Activated CD4-positive, alpha-beta T cell treated with anti-CD3 and anti-CD28 coated beads, Interleukin-2, amount 50 U/mL, for 16 hours (primary cell): ENCODE measurements around the gene CATSPERE.
"Not testable (repeated sequence)": the region's sequence is repeated elsewhere in the genome, so short reads cannot be mapped to it uniquely, and the experiment has no call there.

Experiments used
- DNase-seq: peaks from one replicate; pipeline ENCODE4 v3.0.0-alpha.2; 2020

Gene CATSPERE

DNA sequence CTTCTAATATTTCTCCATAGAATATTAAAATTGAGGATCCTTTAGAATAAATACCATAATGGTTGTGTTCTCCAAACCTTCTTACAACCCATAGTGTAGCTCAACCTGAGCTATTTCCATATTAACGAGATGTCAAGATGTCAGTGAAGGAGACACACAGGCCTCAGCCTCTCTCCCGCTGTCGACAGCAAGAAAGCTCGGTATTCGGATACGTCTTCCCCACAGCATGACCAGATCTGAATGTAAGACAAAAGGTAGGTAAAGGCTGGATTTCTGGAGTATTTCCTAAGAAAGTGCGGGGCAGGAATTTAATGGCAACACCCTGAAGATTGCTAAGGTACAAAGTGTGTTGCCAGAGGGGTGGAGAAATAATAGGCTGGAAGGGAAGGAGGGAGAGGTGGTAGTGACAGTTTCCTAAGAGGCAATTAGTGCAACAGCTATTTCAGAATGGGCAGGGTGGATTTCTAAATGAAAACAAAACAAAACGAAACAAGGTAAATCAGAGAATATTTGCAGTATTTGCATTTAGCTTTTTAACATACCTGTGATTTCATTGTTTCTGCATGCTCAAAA is 11.1 kb upstream of the CATSPERE start:
- no peak for DNase-seq

DNA sequence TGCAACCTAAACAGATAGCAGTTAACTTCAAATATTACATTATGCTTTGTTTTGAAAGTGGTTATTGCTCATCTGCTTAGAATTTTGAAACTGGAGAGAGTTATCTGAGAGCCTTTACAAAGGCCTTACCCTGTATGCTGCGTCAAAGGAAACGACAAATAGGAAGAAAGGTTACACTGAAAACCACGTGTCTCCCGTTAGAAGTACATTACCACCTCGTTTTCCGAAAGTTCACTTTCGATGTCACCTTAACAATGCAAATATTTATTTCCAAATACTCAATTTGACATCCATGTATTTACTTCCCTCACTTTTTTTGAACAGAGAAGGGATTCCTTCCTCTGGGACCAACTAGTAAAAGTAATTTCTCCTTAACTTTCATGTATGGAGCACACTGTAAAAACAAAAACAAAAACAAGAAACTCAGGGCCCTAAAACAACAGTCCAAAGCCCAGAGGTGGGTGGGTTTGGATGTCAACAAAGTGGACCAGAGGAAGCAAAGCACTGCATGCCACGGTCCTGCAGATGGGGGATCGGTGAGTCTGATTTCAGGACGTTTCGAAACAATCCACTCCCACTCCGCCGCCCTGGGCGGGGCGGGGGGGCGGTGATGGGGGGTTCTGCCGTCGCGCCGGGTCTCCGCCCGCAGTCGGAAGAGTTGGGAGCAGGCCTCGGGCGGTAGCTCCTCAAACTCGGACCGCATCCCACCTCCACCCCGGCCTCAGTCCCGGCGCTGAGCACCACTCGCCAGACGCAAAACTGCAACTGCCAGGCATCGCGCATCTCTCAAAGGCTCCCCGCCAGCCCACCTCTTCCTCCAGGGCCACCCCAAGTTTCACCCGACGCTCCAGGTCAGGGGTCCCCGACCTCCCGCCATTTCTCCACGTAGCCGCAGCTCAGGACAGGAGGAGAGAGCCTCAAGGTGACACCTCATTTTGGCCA is 10.2 kb upstream of the CATSPERE start:
- DNase-seq = peak; percentile 58

DNA sequence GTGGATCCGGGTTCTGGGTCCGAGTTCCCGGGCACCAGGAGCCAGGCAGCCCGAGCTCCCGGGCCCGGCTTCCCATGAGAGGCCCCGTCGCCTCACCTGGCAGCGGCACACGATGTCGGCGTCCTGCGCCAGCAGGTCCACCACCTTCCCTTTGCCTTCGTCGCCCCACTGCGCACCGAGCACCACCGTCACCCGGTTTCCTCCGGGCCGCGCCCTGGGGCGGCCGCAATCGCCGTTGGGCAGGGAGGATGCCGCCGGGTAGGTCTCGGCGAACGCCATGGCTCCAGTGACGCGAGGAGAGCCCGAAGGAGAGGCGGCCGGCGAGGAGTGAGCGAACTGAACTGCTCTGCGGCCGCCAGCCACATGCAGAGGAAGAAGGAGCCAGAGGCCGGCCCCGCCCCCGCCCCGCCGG is 9.5 kb upstream of the CATSPERE start, which contains the start of gene ADSS2:
TSS of gene ADSS2 (minus strand) at position 371 of the 412 bp plus-strand sequence. CDS start at position 279, 92 bp downstream.
- no peak for DNase-seq

DNA sequence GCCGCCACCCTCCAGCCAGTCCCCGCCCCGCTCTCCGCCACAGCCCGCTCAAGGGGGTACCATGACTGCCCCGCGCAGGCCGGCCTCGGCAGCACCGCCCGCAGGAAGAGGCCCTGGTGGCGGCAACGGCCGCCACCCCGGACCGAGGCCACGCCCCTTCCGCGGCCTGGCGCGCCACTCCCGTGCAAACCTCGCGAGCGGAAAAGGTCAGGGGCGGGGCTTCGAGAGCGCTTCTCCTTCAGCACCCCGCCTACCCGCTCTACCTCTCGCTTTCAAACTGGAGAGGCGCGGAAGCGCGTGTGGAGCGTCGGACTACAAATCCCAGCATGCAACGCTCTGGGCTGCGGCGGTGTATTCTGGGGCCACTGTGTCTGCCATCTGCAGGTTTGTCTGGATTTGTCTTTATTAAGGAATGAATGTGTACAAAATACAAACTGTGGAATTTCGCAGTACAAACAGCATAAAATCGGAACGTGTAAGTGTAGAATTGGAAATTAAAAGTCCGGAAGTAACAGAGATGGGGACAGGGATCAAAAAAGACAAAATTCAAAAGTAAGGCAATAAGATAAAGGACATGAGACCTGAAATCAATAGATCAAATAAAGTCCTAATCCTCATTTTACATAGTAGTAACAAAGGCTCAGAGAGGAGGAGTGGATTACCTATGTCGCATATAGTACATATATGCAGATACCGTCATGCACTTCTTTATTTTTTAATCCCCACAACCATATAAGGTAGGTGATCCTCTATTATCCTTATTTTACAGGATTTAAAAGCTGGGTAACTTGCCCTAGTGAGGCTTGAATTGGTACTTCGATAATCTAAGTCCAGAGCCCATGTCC is 8.9 kb upstream of the CATSPERE start:
- peak; percentile 99 for DNase-seq

DNA sequence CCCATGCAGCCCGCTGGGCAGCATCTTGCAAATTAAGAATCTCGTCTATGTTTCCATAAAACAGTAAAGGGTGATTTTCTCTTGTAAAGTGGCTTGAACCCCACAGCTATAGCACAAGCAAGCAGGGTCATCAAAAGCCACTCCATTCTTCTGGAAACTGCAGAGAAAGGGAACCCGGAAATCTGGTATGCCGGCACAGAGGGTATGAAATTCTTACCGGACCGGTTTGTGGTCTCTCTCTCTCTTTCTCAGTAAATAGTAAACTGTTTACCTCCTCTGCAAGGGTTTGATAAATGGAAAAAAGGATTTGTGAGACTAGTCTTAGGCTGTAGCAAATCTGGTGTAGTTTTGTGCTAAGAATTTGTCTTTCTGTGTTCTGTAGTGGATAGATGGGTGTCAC is 6.7 kb upstream of the CATSPERE start:
- no peak for DNase-seq

DNA sequence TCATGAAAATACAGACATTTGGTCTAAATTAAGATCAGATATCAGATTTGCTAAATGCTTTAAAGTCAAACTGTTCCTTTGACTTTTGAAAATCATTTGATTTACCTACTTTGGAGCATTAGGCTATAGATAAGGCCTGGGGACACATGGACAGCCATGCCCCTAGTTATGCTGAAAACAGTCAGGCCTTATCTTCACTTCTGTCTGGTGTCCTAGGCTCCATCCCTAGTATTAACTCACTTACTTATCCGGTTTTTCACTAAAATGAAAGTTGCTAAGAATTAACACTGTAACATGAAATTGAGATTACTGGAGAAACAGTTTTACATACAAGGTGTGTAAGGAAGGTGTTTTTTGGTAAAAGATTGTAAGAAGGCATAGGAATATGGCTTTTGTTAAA is 4.5 kb upstream of the CATSPERE start:
- no peak for DNase-seq

DNA sequence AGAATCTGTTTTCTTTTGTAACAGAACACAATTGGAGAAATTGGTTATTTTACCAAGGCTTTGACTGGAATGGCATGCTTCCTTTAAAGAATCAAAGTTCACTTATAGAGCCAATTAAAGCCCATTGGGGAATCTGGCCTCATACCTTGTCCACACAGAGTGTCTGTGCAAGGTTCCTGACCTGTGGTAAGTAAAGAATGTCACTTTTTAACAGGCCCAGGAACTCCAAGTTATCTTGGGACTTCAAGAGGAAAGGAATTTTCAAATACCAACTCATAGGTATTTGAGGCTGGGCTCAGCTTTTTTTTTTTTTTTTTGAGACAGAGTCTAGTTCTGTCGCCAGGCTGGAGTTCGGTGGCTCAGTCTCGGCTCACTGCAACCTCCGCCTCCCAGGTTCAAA is 2.3 kb upstream of the CATSPERE start:
- DNase-seq = no peak

DNA sequence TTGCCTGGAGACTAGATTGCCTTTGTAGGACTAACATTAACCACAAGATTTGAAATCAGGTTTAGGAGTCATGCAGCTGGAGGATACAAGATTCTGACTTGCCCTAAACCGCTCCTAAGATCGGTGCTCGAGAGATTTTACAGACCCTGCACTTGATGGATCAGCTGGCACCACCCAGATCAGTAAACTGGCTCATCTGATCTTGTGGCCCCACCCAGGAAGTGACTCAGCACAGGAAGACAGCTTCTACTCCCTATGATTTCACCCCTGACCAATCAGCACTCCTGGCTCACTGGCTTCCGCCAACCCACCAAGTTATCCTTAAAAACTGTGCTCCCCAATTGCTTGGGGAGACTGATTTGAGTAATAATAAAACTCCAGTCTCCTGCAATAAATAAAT is 876 bp upstream of the CATSPERE start:
- peak; percentile 29 for DNase-seq

DNA sequence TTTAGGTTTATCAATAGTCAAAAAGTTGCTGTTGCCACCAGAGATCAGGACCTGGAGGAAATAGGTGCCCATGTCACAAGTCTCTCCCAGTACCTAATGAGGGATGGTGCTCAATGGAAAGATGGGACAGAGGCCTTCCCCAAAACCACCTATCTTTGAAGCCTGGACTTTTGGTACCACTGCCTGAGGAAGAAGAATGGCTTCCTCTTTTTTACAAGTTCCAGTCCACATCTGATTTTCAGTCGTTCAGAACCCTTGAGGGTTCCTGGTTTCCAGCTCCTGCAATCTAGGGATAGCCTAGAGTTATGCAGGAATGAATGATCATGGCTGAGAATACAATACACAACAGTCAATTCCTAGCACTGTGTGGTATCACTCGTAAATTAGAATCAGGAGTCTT is 5.7 kb downstream of the CATSPERE start:
- no peak for DNase-seq

DNA sequence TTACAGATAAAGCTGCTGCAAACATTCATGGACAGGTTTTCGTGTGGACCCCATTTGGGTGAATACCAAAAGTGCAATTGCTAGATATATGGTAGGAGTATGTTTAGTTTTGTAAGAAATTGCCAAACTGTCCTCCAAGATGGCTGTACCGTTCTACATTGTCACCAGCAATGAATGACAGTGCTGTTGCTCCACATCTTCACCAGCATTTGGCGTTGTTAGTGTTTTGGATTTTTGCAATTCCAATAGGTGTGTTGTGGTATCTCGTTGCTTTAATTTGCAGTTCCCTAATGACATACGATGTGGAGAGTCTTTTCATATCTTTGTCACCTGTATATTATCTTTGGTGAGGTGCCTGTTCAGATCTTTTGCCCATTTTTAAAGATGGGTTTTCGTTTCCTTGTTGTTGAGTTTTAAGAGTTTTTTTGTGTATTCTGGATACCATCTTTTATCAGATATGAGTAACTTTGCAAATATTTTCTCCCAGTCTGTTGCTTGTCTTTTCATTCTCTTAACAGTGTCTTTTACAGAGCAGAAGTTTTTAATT is 12.1 kb downstream of the CATSPERE start:
- no peak for DNase-seq

DNA sequence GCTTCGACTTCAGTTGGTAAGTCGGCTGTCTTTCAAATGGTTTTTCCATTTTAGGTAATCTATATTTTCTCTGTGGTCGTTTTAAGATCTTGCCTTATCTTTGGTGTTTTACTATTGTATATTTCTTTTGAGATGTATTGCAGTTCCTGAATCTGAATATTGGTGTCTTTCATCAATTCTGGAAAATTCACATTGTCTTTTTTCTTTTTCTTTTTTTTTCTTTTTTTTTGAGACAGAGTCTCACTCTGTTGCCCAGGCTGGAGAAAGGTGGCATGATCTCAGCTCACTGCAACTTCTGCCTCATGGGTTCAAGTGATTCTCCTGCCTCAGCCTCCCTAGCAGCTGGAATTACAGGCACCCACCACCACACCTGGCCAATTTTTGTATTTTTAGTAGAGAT is 23.9 kb downstream of the CATSPERE start:
- DNase-seq = not testable (repeated sequence)

DNA sequence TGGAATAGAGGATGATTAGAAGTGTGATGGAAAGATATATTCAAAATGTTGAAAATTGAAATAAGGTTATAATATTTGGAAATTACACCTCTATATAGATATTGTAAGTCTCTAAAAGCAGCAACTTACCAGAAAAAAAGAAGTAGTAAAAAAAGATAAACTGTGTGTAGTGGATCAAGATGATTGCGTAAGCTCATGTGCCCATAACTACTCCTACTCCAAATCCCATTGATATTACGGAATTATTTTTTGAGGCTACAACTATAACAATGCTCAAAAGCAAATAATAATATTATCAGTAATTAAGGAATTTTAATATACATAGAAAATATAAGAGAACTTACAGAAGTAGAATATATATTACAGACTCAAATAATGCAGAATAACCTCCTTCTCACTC is 33.6 kb downstream of the CATSPERE start:
- DNase-seq = no peak

DNA sequence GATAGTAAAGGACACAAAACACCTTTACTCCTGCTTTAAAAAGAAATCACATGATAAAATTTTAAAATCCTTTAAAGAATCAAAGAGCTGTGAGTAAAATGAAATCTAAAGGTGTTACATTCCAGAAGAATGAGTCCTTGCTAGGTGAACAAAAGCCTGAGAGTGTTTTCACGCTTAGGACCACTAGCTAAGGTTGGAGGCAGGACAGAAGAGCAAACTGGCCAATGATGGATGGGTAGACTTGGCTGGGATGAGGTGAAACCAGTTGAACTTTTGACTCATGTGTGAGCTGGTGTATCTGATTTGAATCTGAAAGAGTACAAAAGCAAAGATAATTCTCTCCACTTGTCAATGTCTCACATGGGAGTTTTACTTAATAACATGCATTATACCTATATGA is 35.1 kb downstream of the CATSPERE start:
- DNase-seq = no peak

DNA sequence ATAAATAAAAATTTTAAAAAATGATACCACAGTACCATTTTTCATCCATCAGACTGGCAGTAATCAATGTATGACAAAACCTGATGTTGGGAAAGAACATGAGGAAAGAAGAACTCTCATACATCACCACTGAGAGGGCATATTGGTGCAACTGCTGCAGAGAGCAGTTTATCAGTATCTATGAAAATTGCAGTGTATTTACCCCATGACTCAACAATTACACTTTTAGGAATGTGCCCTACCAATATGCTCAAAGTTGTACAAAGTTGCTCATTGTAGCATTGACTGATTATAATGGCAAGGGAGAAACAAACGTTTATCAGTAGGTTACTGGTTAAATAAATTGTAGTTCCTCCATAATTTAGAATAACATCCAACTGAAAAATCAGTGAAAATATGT is 36.7 kb downstream of the CATSPERE start:
- DNase-seq = no peak

DNA sequence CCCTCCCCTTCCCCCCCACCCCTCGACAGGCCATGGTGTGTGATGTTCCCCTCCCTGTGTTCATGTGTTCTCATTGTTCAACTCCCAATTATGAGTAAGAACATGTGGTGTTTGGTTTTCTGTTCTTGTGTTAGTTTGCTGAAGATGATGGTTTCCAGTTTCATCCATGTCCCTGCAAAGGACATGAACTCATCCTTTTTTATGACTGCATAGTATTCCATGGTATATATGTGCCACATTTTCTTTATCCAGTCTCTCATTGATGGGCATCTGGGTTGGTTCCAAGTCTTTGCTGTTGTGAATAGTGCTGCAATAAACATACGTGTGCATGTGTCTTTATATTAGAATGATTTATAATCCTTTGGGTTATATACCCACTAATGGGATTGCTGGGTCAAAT is 38.4 kb downstream of the CATSPERE start:
- not testable (repeated sequence) for DNase-seq

DNA sequence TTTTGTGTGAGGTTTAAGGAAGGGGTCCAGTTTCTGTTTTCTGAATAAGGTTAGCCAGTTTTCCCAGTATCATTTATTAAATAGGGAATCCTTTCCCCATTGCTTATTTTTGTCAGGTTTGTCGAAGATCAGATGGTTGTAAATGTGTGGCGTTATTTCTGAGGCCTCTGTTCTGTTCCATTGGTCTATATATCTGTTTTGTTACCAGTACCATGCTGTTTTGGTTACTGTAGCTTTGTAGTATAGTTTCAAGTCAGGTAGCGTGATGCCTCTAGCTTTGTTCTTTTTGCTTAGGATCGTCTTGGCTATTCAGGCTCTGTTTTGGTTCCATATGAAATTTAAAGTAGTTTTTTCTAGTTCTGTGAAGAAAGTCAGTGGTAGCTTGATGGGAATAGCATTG is 39.4 kb downstream of the CATSPERE start:
- DNase-seq = not testable (repeated sequence)

DNA sequence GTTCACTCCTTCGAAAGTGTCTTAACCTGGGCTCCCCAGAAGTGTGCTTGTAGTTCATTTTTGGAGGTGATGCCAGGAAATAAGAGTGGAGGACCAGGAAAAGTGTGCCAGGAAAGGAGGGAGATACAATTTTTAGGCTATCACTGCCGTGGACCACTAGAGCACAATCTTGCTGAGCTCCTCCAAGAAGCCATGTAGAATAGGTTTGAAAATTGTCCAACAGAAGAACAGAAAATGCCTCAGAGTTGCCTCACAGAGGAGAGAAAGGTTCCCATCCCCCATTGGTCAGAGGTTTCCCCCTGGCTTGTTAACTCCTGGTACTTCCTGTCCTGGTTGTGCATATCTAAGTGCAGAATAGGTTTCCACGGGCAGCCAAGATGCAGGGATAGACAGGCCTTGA is 41.6 kb downstream of the CATSPERE start:
- DNase-seq = no peak

DNA sequence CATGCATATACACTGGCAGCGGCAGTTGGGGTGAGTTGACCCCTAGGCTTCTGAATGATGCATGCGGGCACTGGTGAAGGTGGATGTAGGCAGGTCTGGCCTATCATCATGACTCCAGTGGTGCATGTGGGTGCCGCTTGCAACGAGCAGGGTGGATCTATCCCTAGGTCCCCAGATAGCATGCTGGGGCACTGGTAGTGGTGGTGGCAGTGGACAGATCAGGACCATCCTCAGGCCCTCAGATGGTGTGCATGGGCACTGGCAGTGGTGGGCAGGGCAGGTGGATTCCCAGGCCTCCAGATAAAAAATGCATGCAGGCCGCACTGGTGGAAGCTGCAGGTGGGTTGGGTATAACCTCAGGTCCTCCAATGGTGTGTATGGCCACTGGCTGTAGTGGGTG is 52.4 kb downstream of the CATSPERE start:
- no peak for DNase-seq

DNA sequence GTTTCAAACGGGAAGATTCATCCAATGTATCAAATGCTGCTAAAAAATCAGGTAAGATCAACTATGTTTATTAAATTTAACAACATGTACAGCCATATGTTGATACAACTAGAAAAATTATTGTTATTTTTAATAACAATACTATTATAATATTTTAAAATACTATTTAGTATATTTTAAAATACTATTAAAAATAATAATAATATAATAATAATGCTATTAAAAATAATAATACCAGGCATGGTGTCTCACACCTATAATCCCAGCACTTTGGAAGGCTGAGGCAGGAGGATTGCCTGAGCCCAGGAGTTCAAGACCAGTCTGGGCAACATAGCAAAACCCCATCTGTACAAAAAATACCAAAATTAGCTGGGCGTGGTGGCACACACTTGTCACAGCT is 54.6 kb downstream of the CATSPERE start:
- DNase-seq = no peak

DNA sequence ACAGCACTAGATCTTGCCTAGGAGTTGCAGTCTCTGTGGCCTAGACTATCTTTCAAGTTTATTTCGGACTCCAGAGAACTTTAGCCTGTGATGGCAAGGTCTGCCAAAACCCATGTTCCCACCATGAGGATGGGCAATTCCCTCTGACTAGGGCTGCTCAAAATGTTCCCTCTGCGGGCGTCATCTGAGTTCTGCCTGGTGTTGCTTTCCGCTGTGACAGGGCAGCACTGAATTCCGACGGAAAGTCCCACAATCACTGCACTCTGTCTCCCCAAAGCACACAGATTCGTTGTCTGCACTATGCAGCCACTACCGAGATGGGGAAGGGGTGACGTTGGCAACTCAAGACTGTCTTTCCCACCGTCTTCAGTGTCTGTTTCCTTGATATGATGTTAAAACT is 75.2 kb downstream of the CATSPERE start:
- no peak for DNase-seq

DNA sequence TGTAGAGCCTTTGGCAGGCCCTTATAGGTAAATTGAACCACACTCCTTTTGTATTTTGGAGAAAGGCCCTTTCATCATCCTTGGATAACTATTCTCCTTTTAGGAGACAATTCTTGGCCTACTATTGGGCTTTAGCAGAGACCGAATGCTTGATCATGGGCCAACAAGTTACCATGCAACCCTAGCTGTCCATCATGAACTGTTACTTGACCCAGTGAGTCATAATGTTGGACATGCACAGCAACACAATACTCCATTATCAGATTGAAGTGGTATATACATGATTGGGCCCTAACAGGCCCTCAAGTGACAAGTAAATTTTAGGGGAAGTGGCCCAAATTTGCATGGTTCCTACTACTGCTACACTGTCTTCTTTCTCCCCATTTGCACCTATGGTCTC is 84.4 kb downstream of the CATSPERE start:
- no peak for DNase-seq

DNA sequence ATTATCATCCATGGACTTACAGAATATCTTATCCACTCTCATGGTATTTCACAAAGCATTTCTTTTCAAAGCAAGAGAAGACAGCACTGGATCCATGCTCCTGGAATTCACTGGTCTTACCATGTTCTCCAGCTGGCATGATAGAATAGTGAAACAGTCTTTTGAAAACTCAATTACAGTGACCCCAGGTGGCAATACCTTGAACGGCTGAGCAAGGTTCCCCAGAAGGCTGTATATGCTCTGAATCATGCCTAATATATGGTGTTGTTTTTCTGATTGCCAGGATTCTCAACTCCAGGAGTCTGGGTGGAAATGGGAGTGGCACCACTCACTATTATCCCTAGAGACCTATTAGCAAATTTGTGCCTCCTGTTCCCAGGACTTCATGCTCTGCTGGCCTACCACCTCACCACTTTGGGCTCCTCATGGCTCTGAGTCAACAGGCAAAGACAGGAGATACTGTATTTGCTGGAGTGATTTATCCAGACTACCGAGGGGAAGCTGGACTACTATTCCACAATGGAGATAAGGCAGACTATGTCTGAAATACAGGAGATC is 87.6 kb downstream of the CATSPERE start:
- no peak for DNase-seq

DNA sequence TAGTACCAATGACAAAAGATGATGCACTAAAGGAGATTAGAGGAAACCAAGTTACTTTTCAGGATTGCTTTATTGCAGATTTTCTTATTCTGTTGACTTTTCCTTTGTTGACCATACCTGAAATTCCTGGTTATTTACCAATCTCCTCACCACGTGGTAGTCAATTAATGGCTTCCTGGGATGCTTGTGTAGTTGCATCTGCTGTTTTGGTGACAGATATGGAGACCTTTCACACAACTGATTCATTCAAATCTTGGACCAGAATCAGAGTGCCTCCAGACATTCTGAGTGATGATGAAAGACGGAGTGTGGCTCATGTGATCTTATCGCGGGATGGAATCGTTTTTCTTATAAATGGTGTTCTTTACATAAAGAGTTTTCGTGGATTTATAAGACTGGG is 91.3 kb downstream of the CATSPERE start:
- DNase-seq = no peak
